HepG2 (cell line): ENCODE data around the gene HTRA3. TPM values are rescaled to one million over a fixed set of nuclear protein-coding genes. Genes with fewer than 3 reads are reported as not detected.

Experiments used
- CEBPB ChIP-seq: IDR thresholded peaks from 2 replicates; pipeline ENCODE4 v1.6.1; 2011; ENCODE audit warnings: low read depth, low read length, improper control_type of control experiment, borderline replicate concordance
- ELF4 ChIP-seq: sonication (generic); formaldehyde crosslinking; IDR thresholded peaks from 2 replicates; pipeline ENCODE4 v1.5.0; 2020; ENCODE audit warnings: missing genetic modification reagents, mild to moderate bottlenecking, moderate library complexity, borderline replicate concordance
- FOSL2 ChIP-seq: sonication (generic); formaldehyde crosslinking; IDR thresholded peaks from 2 replicates; pipeline ENCODE4 v1.4.0; 2020; ENCODE audit warnings: missing genetic modification reagents
- FOXC1 ChIP-seq: sonication (generic); formaldehyde crosslinking; IDR thresholded peaks from 2 replicates; pipeline ENCODE4 v1.8.0; 2022; ENCODE audit warnings: mild to moderate bottlenecking, missing genetic modification reagents, borderline replicate concordance
- GLMP ChIP-seq: sonication (generic); formaldehyde crosslinking; IDR thresholded peaks from 2 replicates; pipeline ENCODE4 v1.9.0; 2021; ENCODE audit warnings: missing genetic modification reagents, mild to moderate bottlenecking, borderline replicate concordance
- HDAC2 ChIP-seq: sonication (generic); formaldehyde crosslinking; IDR thresholded peaks from 2 replicates; pipeline ENCODE4 v1.4.0; 2020; ENCODE audit warnings: missing genetic modification reagents
- HNRNPLL ChIP-seq: fragments of 200-400 bp; formaldehyde crosslinking; IDR thresholded peaks from 2 replicates; pipeline ENCODE4 v1.6.1; 2017; ENCODE audit warnings: mild to moderate bottlenecking, low read depth, low read length; ENCODE audit not compliant: poor library complexity, severe bottlenecking
- KDM2A ChIP-seq: sonication (generic); formaldehyde crosslinking; IDR thresholded peaks from 2 replicates; pipeline ENCODE4 v1.4.0; 2020; ENCODE audit warnings: low read depth, missing genetic modification reagents, borderline replicate concordance
- KDM3A ChIP-seq: IDR thresholded peaks from 2 replicates; pipeline ENCODE4 v1.6.1; 2018; ENCODE audit warnings: low read depth, missing compliant biosample characterization
- NFAT5 ChIP-seq: sonication (generic); formaldehyde crosslinking; IDR thresholded peaks from 2 replicates; pipeline ENCODE4 v1.4.0; 2020; ENCODE audit warnings: missing genetic modification reagents
- TARDBP ChIP-seq: sonication (generic); formaldehyde crosslinking; IDR thresholded peaks from 2 replicates; pipeline ENCODE4 v1.8.0; 2022; ENCODE audit warnings: mild to moderate bottlenecking, missing genetic modification reagents
- TFE3 ChIP-seq: IDR thresholded peaks from 2 replicates; pipeline ENCODE4 v1.6.1; 2016
- ZNF12 ChIP-seq: sonication (generic); formaldehyde crosslinking; IDR thresholded peaks from 2 replicates; pipeline ENCODE4 v1.5.0; 2020; ENCODE audit warnings: missing genetic modification reagents
- ZNF292 ChIP-seq: sonication (generic); formaldehyde crosslinking; IDR thresholded peaks from 2 replicates; pipeline ENCODE4 v1.8.1; 2022; ENCODE audit warnings: mild to moderate bottlenecking, low read depth, missing genetic modification reagents, borderline replicate concordance
- ZNF576 ChIP-seq: sonication (generic); formaldehyde crosslinking; IDR thresholded peaks from 2 replicates; pipeline ENCODE4 v1.4.0; 2020; ENCODE audit warnings: mild to moderate bottlenecking, missing genetic modification reagents
- ZNF687 ChIP-seq: sonication (generic); formaldehyde crosslinking; IDR thresholded peaks from 2 replicates; pipeline ENCODE4 v1.5.1; 2020; ENCODE audit warnings: mild to moderate bottlenecking, missing genetic modification reagents, moderate library complexity
- polyA plus RNA-seq, 8 experiments: library from polyadenylated mRNA; depleted of rRNA in 3 of 8; stranded (reverse) in 7 of 8; unstranded in 1 of 8; fragments of >200 nt; fragmentation: Illumina TruSeq in 4 of 8; extraction: Trizol in 4 of 8; gene quantifications; 2 replicates each; pipeline versions ENCODE4 v1.2.1 to v1.2.3, GENCODE V29; 2011 to 2016; ENCODE audit warnings: low read depth in 4 of 8, missing spikeins in 1 of 8, mixed read lengths in 1 of 8; ENCODE audit not compliant: insufficient read depth in 1 of 8
- total RNA-seq, 5 experiments: library from RNA; depleted of rRNA; stranded (reverse); fragments of >200 nt; fragmentation: Illumina TruSeq; extraction: Trizol; gene quantifications; 2 replicates each; pipeline ENCODE4 v1.2.3, GENCODE V29; 2016; ENCODE audit warnings: low read depth in 1 of 5

HTRA3 gene
- total and polyA plus RNA-seq, 2 of the 13 experiments (the other 11 are each of a cell fraction or from before 2014, with no cell fraction given), result 0.17 TPM; not detected in 1

- TF ChIP-seq TFE3, result no peak
- no peak; the same call in 1 of the 2 replicates for TF ChIP-seq KDM2A (CRISPR knock-in tag)
- no peak for TF ChIP-seq ZNF292 (CRISPR knock-in tag)
- peak; percentile 41 for TF ChIP-seq ZNF687 (CRISPR knock-in tag)
- no peak for TF ChIP-seq HNRNPLL
- no peak for TF ChIP-seq TARDBP (CRISPR knock-in tag)
- TF ChIP-seq ZNF12, result no peak
- no peak for TF ChIP-seq HDAC2 (CRISPR knock-in tag)
- TF ChIP-seq ZNF576 (CRISPR knock-in tag), result no peak
- TF ChIP-seq FOSL2 (CRISPR knock-in tag), result peak; percentile 72
- no peak for TF ChIP-seq KDM3A (CRISPR knock-in tag)
- TF ChIP-seq GLMP, result no peak
- TF ChIP-seq ELF4 (CRISPR knock-in tag), result no peak
- no peak for TF ChIP-seq CEBPB
- no peak for TF ChIP-seq NFAT5 (CRISPR knock-in tag)
- TF ChIP-seq FOXC1 (CRISPR knock-in tag), result no peak
Measured at GRCh38 chr4:8315435-8316250, 46.1 kb downstream of the HTRA3 start (continued).
